WI38 (cell line): ENCODE measurements around the gene CREB5.

ENCODE experiments used
- H3K4me3 ChIP-seq: 2 replicates; pipeline ENCODE4 v1.5.1; 2011; ENCODE audit warnings: low read depth, mild to moderate bottlenecking, control low read depth, low read length
- CTCF ChIP-seq: IDR thresholded peaks from 2 replicates; pipeline ENCODE4 v1.5.1; 2012; ENCODE audit warnings: low read depth, mild to moderate bottlenecking, control low read depth, low read length

CREB5 gene

GRCh38 chr7:28793381-28794085 is 381.2 kb downstream of the CREB5 start:
- no peak for TF ChIP-seq CTCF

GRCh38 chr7:28798274-28798673 is 386.0 kb downstream of the CREB5 start:
- TF ChIP-seq CTCF: no peak
- H3K4me3 ChIP-seq: no peak overlapping the region

More at GRCh38 chr7:28793381-28794085, 381.2 kb downstream of the CREB5 start:
- no peak overlapping the region for H3K4me3 ChIP-seq

- H3K4me3 ChIP-seq: no peak overlapping the region
- no peak for TF ChIP-seq CTCF
These were observed 387.3 kb downstream of the CREB5 start for GRCh38 chr7:28799619-28800018.

GRCh38 chr7:28800150-28800549 is 387.8 kb downstream of the CREB5 start:
- TF ChIP-seq CTCF: no peak
- no peak overlapping the region for H3K4me3 ChIP-seq

- TF ChIP-seq CTCF: no peak
- no peak overlapping the region for H3K4me3 ChIP-seq
These were observed 390.1 kb downstream of the CREB5 start for GRCh38 chr7:28802450-28802849.

GRCh38 chr7:28804157-28804556 is 391.8 kb downstream of the CREB5 start:
- H3K4me3 ChIP-seq: no peak overlapping the region
- no peak for TF ChIP-seq CTCF

- no peak for TF ChIP-seq CTCF
- no peak overlapping the region for H3K4me3 ChIP-seq
These were observed 392.7 kb downstream of the CREB5 start for GRCh38 chr7:28804990-28805389.
